ENCODE measurements around the gene SLC2A10. TPM values are rescaled to one million over a fixed set of nuclear protein-coding genes. Genes with fewer than 3 reads are reported as not detected.

SLC2A10 gene
- total RNA-seq = 5.6 TPM

DNA sequence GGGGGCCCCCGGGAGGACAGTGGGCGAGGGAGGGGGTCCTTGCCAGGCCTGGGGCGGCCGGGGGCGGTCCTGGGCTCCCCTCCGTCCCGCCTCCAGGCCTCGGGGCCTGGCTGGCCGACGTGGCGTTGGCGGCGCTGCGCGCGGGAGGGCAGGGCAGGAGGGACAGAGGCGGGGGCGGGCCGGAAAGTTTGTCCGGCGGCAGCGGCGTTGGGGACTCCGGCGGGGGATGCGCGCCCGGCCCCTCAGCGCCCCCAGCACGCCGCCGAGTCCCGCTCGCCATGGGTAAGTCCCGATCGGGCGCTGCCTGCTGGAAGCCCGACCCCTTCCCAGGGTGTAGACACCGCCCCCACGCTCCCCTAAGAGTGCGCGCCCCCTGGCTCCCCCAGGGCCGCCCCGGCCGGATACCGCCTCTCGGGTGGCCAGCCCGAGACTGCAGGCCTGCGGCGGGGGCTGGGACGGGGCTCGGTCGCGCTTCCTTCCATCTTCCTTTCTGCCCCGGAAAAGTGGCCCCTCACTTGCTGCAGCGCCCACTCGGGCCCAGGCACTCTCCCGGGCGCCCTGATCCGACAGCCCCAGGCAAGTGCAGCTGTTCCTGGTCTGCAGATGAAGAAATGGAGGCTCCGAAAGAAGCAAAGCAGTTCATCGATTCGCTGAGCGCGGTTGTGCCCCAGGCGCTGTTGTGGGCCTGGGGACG, at the start of gene SLC2A10:
Gene SLC2A10 (plus strand): TSS at position 191 of the 694 bp plus-strand sequence. CDS start 88 bp downstream, at position 279.

DNA sequence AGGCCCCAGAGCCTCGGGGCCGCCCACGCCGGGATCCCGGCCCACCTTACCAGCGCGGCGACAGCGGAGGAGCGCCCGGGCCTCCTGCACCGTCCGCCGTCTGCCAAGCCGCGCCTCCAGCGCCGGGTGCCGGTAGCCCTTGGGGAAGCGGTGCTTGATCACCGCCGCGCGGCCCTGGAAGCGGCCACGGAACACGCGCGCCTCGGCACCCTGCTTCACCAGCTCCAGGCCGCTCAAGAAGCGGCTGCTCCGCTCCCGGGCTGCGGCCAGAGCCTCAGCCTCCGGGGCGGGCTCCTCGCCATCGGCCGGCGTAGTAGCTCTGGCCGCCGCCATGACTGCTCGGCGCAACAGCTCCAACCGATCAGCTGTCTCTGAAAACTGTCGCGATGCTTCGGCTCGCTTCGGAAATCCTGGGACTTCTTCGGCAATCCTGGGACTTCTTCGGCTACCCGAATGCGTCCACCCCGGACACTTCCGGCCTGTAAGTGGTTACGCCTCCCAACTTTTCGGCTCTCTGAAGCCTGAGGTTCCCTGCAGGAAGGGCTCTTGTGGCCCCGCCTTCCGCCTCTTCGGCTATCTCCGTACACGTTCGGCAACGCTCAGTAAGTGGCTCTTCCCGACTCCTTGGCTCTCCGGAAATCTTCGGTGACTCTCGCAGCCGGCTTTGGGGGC, 20.2 kb upstream of the SLC2A10 start, which contains the start of gene TP53RK:
Gene TP53RK (minus strand): TSS at position 363 of the 672 bp plus-strand sequence. CDS start 30 bp downstream, at position 333.

Other genes with a start within 250 kb of the SLC2A10 start
- gene ZNF334, start 196.1 kb upstream of the SLC2A10 start, total RNA-seq = 37.6 TPM
- gene OCSTAMP, start 159.0 kb upstream of the SLC2A10 start, total RNA-seq = not detected
- gene SLC13A3, start 58.2 kb upstream of the SLC2A10 start, total RNA-seq = 13.1 TPM
- gene TP53RK, start 20.2 kb upstream of the SLC2A10 start, total RNA-seq = 61.7 TPM
- 0.94 TPM for gene EYA2, start 185.2 kb downstream of the SLC2A10 start, total RNA-seq